Endothelial cell of umbilical vein (primary cell): ENCODE measurements around the gene SULT1A1. TPM values are rescaled to one million over a fixed set of nuclear protein-coding genes. Genes with fewer than 3 reads are reported as not detected.
"Not testable (repeated sequence)": the region's sequence is repeated elsewhere in the genome, so short reads cannot be mapped to it uniquely, and the experiment has no call there.

Experiments
- BruUV-seq: library from RNA; stranded (reverse); fragments of 400-500 nt; replicated peaks from 2 replicates; lab custom pipeline; 2021; lab: Mats Ljungman, UMichigan
- CTCF ChIA-PET: fragments of 300-600, 350-600 bp; sonication (Branson Sonifier 250); formaldehyde crosslinking; loops from one replicate; lab custom pipeline; 2021; ENCODE audit warnings: antibody characterized with exemption, inconsistent platforms; lab: Charles Lee
- POLR2A ChIA-PET: fragments of 300-600, 350-600 bp; sonication (Branson Sonifier 250); formaldehyde crosslinking; loops from one replicate; lab custom pipeline; 2021; ENCODE audit warnings: antibody characterized with exemption, inconsistent platforms; lab: Charles Lee
- DNase-seq: peaks from one replicate; pipeline ENCODE4 v3.0.0-alpha.2; 2011; ENCODE audit warnings: low read depth, low spot score
- FAIRE-seq: peaks from 2 replicates; lab custom pipeline; 2011; peaks lifted over from hg19 to GRCh38; lab: Jason Lieb, UNC
- H2AFZ ChIP-seq: 2 replicates; pipeline ENCODE4 v1.6.0; 2012; ENCODE audit warnings: low read depth, low read length, control low read depth, inconsistent platforms
- H3K27ac ChIP-seq: 2 replicates; pipeline ENCODE4 v1.5.1; 2011; ENCODE audit warnings: low read depth, mild to moderate bottlenecking, control low read depth, low read length, moderate library complexity; ENCODE audit not compliant: insufficient read depth
- H3K27me3 ChIP-seq, 2 experiments: 2 replicates each; pipeline versions ENCODE4 v1.6.0 to v1.6.1; 2011; ENCODE audit warnings: low read length in 2 of 2, mixed read lengths in 1 of 2; ENCODE audit not compliant: control insufficient read depth in 2 of 2, insufficient read depth in 2 of 2
- H3K36me3 ChIP-seq, 2 experiments: 2 replicates in 1 of 2; 3 replicates in 1 of 2; pipeline ENCODE4 v1.5.1; 2011; ENCODE audit warnings: low read length in 2 of 2, mild to moderate bottlenecking in 1 of 2, moderate library complexity in 1 of 2; ENCODE audit not compliant: control insufficient read depth in 2 of 2, insufficient read depth in 2 of 2; ENCODE audit errors: extremely low read depth in 1 of 2
- H3K4me1 ChIP-seq: 3 replicates; pipeline ENCODE4 v1.5.1; 2011; ENCODE audit warnings: mild to moderate bottlenecking, low read length; ENCODE audit not compliant: control insufficient read depth, insufficient read depth; ENCODE audit errors: extremely low read depth
- H3K4me2 ChIP-seq: 2 replicates; pipeline ENCODE4 v1.6.1; 2011; ENCODE audit warnings: low read length, control low read depth, mixed read lengths; ENCODE audit not compliant: insufficient read depth
- H3K4me3 ChIP-seq, 3 experiments: fragments of 200-600 bp in 1 of 3; sonication (generic), shearing (Covaris generic) in 1 of 3; replicated peaks in 1 of 3; 2 replicates each; pipeline ENCODE4 v1.5.1; 2011 to 2016; ENCODE audit warnings: control low read depth in 3 of 3, low read length in 3 of 3, mild to moderate bottlenecking in 2 of 3, inconsistent platforms in 1 of 3, low read depth in 1 of 3, moderate library complexity in 1 of 3; ENCODE audit not compliant: insufficient read depth in 1 of 3
- H3K79me2 ChIP-seq: 2 replicates; pipeline ENCODE4 v1.6.0; 2012; ENCODE audit warnings: low read length, inconsistent platforms; ENCODE audit not compliant: control insufficient read depth, insufficient read depth
- H3K9ac ChIP-seq: replicated peaks from 2 replicates; pipeline ENCODE3; 2011; ENCODE audit warnings: low read length, control low read depth; ENCODE audit not compliant: insufficient read depth; ENCODE audit errors: extremely low read depth
- H3K9me1 ChIP-seq: replicated peaks from 3 replicates; pipeline ENCODE4 v1.6.0; 2011; ENCODE audit warnings: mild to moderate bottlenecking, low read length; ENCODE audit not compliant: control insufficient read depth, insufficient read depth; ENCODE audit errors: extremely low read depth
- H3K9me3 ChIP-seq: replicated peaks from 2 replicates; pipeline ENCODE4 v1.5.1; 2012; ENCODE audit warnings: low read length, inconsistent platforms; ENCODE audit not compliant: control insufficient read depth, insufficient read depth
- H4K20me1 ChIP-seq: replicated peaks from 2 replicates; pipeline ENCODE3; 2011; ENCODE audit warnings: mild to moderate bottlenecking, low read length; ENCODE audit not compliant: control insufficient read depth, insufficient read depth; ENCODE audit errors: extremely low read depth
- EZH2 ChIP-seq: IDR thresholded peaks from 2 replicates; pipeline ENCODE4 v1.6.1; 2012; ENCODE audit warnings: borderline replicate concordance, low read depth, mild to moderate bottlenecking, moderate library complexity, low read length, inconsistent platforms; ENCODE audit not compliant: severe bottlenecking
- MYC ChIP-seq: IDR thresholded peaks from one replicate; pipeline ENCODE4 v1.6.1; 2011; ENCODE audit warnings: mild to moderate bottlenecking, low read depth, low read length
- POLR2AphosphoS5 ChIP-seq: IDR thresholded peaks from 2 replicates; pipeline ENCODE4 v1.6.1; 2012; ENCODE audit warnings: low read depth, mild to moderate bottlenecking, control low read depth, low read length, moderate library complexity; ENCODE audit not compliant: insufficient read depth
- dilution Hi-C: fragments of 300-500 bp; cut with MboI; formaldehyde crosslinking; loops from one replicate; pipeline ENCODE4 v1.15.0; 2019; ENCODE audit warnings: low sequenced_read_pairs; ENCODE audit not compliant: extremely low pct_ligation_motif_present
- intact Hi-C: fragments of 100-400 bp; cut with micrococcal nuclease; formaldehyde crosslinking; loops from one replicate; pipeline ENCODE4 v1.10.0; 2022
- polyA plus RNA-seq, 4 experiments: library from polyadenylated mRNA; depleted of rRNA in 3 of 4; stranded (reverse) in 3 of 4; unstranded in 1 of 4; fragments of >200 nt; gene quantifications; 2 replicates each; pipeline versions ENCODE4 v1.2.1 to v1.2.3, GENCODE V29; 2011 to 2012; ENCODE audit warnings: missing spikeins in 1 of 4
- total RNA-seq: library from RNA; stranded (reverse); gene quantifications from 2 replicates; pipeline ENCODE4 v1.2.3, GENCODE V29; 2021

The SULT1A1 gene
- total and polyA plus RNA-seq, 2 donors (not counting 3 experiments of a cell fraction or from before 2014, with no cell fraction given): 0.77 to 0.90 TPM

DNA sequence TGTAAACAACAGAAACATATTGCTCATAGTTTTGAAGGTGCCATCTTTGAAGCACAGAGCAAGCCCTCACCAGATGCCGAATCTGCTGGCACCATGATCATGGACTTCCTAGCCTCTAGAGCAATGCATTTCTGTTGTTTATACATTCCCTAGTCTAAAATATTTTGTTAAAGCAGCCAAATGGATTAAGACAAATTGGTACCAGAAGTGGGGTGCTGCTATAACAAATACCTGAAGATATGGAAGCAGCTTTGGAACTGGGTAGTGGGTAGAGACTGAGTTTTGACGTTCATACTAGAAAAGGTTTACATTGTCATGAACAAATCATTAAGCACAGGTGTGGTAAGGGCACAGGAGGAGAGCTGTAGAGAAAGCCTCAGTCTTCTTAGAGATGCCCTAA, 42.6 kb downstream of the SULT1A1 start:
- POLR2A ChIA-PET: no interaction called here
- dilution Hi-C loops: no loop called here

DNA sequence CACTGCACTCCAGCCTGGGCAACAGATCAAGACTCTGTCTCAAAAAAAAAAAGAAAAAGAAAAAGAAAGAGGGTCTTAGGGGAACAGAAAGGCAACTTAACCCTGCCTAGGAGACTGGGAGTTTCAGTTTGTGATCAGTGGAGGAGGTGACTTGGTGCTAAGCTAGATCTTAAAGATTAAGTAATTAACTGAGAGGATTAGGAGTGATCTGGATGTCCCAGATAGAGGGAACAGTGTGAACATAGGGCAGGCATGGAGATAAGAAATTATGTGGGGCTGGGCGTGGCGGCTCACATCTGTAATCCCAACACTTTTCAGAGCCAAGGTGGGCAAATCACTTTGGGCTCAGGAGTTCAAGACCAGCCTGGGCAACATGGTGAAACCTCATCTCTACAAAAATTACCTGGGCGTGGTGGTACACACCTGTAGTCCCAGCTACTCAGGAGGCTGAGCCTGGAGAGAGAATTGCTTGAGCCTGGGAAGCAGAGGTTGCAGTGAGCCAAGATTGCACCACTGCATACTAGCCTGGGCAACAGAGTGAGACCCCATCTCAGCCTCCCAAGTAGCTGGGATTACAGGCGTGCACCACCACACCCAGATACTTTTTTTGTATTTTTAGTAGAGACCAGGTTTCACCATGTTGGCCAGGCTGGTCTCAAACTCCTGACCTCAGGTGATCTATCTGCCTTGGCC, 43.5 kb downstream of the SULT1A1 start:
- FAIRE-seq, POLR2A ChIA-PET, H3K79me2 ChIP-seq, H3K4me1 ChIP-seq, H3K9ac ChIP-seq, H4K20me1 ChIP-seq, H3K9me3 ChIP-seq, dilution Hi-C loops, H3K36me3 ChIP-seq, H3K9me1 ChIP-seq, H3K27me3 ChIP-seq, H3K4me2 ChIP-seq, H2AFZ ChIP-seq, DNase-seq, BruUV-seq, H3K4me3 ChIP-seq, intact Hi-C loops, H3K27ac ChIP-seq, CTCF ChIA-PET: not testable (repeated sequence)

More for the DNA sequence above, 42.6 kb downstream of the SULT1A1 start:
- H3K4me1 ChIP-seq: no peaks in the 10 kb centered on the region
- H3K9me3 ChIP-seq: no peaks in the 10 kb centered on the region
- no peak overlapping the region for H3K27ac ChIP-seq
- no peak overlapping the region for H3K9ac ChIP-seq
- no TSS peak for BruUV-seq
- no peaks in the 10 kb centered on the region for H3K9me1 ChIP-seq
- H3K79me2 ChIP-seq: no peaks in the 10 kb centered on the region
- no peaks in the 10 kb centered on the region for H3K36me3 ChIP-seq
- TF ChIP-seq POLR2AphosphoS5: no peak
- TF ChIP-seq EZH2: no peak
- TF ChIP-seq MYC: no peak
- intact Hi-C loops: no loop called here
- no peaks in the 10 kb centered on the region for H3K27me3 ChIP-seq
- H4K20me1 ChIP-seq: no peaks in the 10 kb centered on the region
- H2AFZ ChIP-seq: no peak overlapping the region
- no peak overlapping the region for H3K4me2 ChIP-seq
- DNase-seq (no peak), FAIRE-seq (peak; percentile 31)
- CTCF ChIA-PET: no interaction called here
- H3K4me3 ChIP-seq: no peak overlapping the region
